HL-60 (cell line): ENCODE data around the gene DCC.

Experiments
- CTCF ChIP-seq: IDR thresholded peaks from one replicate; pipeline ENCODE4 v1.5.1; 2011; ENCODE audit warnings: low read length, control low read depth, inconsistent platforms; ENCODE audit not compliant: insufficient read depth
- POLR2AphosphoS5 ChIP-seq: IDR thresholded peaks from 2 replicates; pipeline ENCODE4 v1.6.1; 2012; ENCODE audit warnings: low read depth
- REST ChIP-seq: IDR thresholded peaks from 2 replicates; pipeline ENCODE4 v1.6.1; 2012; ENCODE audit warnings: low read depth; ENCODE audit not compliant: insufficient replicate concordance

- no peak for TF ChIP-seq REST
- TF ChIP-seq CTCF, result no peak
- TF ChIP-seq POLR2AphosphoS5, result no peak
Measured at GRCh38 chr18:52319424-52319983, 20.5 kb upstream of the DCC start.
